ENCODE measurements around the gene DAPK2.

DAPK2 gene

DNA sequence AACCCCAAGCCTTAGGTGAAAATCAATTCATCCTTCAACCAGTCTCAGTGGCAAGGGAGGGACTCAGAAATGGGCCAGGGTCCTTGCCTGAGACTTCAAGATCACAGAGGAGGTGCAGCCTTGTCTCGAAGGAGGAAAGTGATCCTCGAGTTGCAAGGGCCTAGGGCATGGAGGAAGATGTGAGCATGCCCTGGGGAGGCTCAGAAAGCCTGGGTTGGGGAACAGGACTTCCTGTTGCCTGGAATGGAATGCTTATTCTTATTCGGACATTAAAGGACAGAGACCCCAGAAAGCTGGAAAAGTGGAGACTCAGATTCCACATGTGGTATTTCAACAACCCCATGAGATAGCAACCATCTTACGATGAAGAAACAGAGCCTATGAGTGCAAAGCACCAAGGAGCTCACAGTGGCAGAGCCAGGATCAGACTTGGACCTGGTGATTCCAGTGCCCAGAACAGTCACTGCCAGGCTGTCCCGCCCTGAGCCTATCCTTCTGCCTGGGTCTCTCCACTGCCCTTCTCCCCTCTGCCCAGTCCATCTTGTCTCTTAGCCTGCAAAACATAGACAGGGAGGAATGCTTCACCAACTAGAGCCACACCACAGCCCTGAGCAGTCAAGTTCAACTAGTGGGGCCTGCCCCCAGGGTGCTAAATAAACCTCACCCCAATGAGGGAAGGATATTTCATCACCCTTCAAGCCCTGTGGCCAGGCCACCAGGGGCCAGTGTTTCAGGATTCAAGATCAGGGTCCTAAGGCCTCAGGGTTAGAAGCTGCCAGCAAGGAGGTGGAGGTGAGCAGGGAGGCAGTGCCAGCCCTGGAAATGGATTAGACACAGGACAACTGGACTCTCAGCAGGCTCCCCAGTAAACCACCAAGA, 21.9 kb downstream of the DAPK2 start:
- no peak overlapping the region for H3K27ac ChIP-seq (ENCODE audit: low read length)
- ATAC-seq (ENCODE audit: insufficient read depth, low read depth): no peak
- no peak overlapping the region for H3K4me2 ChIP-seq (ENCODE audit: insufficient read depth, low read length)
- no peak overlapping the region for H3K9ac ChIP-seq (ENCODE audit: low read depth, low read length)
- no peaks in the 10 kb centered on the region for H3K79me2 ChIP-seq (ENCODE audit: insufficient read depth, low read length)
- no peaks in the 10 kb centered on the region for H3K36me3 ChIP-seq (ENCODE audit: insufficient read depth, low read length)
- no peaks in the 10 kb centered on the region for H3K27me3 ChIP-seq (ENCODE audit: insufficient read depth, low read length, poor library complexity)
- no peak overlapping the region for H2AFZ ChIP-seq (ENCODE audit: low read depth, low read length)
- H3K9me3 ChIP-seq (ENCODE audit: insufficient read depth, low read length, severe bottlenecking): no peaks in the 10 kb centered on the region
- TF ChIP-seq, protein P1, sequence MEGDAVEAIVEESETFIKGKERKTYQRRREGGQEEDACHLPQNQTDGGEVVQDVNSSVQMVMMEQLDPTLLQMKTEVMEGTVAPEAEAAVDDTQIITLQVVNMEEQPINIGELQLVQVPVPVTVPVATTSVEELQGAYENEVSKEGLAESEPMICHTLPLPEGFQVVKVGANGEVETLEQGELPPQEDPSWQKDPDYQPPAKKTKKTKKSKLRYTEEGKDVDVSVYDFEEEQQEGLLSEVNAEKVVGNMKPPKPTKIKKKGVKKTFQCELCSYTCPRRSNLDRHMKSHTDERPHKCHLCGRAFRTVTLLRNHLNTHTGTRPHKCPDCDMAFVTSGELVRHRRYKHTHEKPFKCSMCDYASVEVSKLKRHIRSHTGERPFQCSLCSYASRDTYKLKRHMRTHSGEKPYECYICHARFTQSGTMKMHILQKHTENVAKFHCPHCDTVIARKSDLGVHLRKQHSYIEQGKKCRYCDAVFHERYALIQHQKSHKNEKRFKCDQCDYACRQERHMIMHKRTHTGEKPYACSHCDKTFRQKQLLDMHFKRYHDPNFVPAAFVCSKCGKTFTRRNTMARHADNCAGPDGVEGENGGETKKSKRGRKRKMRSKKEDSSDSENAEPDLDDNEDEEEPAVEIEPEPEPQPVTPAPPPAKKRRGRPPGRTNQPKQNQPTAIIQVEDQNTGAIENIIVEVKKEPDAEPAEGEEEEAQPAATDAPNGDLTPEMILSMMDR (IDR thresholded peaks at IDR 0.05; ENCODE audit: borderline replicate concordance, extremely low read depth, low read length, poor library complexity, severe bottlenecking): no peak
- TF ChIP-seq EZH2 (IDR thresholded peaks at IDR 0.05; ENCODE audit: borderline replicate concordance, low read depth, low read length, severe bottlenecking): no peak
- DNase-seq: no peak
- no peaks in the 10 kb centered on the region for H4K20me1 ChIP-seq (ENCODE audit: insufficient read depth, low read length)
- no peak overlapping the region for H3K4me3 ChIP-seq (ENCODE audit: low read depth in 1 of 2, low read length in 2 of 2)
- no peaks in the 10 kb centered on the region for H3K4me1 ChIP-seq (ENCODE audit: insufficient read depth, low read length)

GRCh38 chr15:64023220-64023619, 23.1 kb downstream of the DAPK2 start:
- Histone ChIP-seq H3K4me3 (ENCODE audit: low read depth in 1 of 2, low read length in 2 of 2) (no peak overlapping the region), H3K79me2 (ENCODE audit: insufficient read depth, low read length) (no peaks in the 10 kb centered on the region), H3K27me3 (ENCODE audit: insufficient read depth, low read length, poor library complexity) (no peaks in the 10 kb centered on the region), H3K9ac (ENCODE audit: low read depth, low read length) (no peak overlapping the region), H3K36me3 (ENCODE audit: insufficient read depth, low read length) (no peaks in the 10 kb centered on the region), H3K27ac (ENCODE audit: low read length) (no peak overlapping the region), H4K20me1 (ENCODE audit: insufficient read depth, low read length) (no peaks in the 10 kb centered on the region), H3K9me3 (ENCODE audit: insufficient read depth, low read length, severe bottlenecking) (no peaks in the 10 kb centered on the region), H3K4me2 (ENCODE audit: insufficient read depth, low read length) (no peak overlapping the region), H2AFZ (ENCODE audit: low read depth, low read length) (no peak overlapping the region), H3K4me1 (ENCODE audit: insufficient read depth, low read length) (no peaks in the 10 kb centered on the region)
- ATAC-seq (ENCODE audit: insufficient read depth, low read depth): no peak
- no peak for TF ChIP-seq EZH2 (IDR thresholded peaks at IDR 0.05; ENCODE audit: borderline replicate concordance, low read depth, low read length, severe bottlenecking)
- TF ChIP-seq, protein P1 (IDR thresholded peaks at IDR 0.05; ENCODE audit: borderline replicate concordance, extremely low read depth, low read length, poor library complexity, severe bottlenecking): no peak
- no peak for DNase-seq

DNA sequence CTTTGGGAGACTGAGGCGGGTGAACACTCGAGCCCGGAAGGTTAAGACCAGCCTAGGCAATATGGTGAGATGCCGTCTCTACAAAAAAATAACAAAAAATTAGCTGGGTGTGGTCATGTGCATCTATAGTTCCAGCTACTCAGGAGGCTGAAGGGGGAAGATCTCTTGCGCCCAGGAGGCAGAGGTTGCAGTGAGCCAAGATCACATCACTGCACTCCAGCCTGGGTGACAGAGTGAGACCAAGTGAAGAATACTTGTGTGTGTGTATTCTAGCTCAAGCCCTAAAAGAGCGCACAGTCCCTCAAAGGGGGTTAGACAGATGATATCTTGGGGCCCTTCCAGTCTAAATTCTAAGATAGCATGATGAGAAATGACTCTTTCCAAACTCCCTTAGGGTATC, 23.7 kb downstream of the DAPK2 start:
- no peak overlapping the region for H3K9ac ChIP-seq (ENCODE audit: low read depth, low read length)
- H3K79me2 ChIP-seq (ENCODE audit: insufficient read depth, low read length): no peaks in the 10 kb centered on the region
- H3K4me1 ChIP-seq (ENCODE audit: insufficient read depth, low read length): no peaks in the 10 kb centered on the region
- ATAC-seq (ENCODE audit: insufficient read depth, low read depth) (no peak), DNase-seq (no peak)
- no peak overlapping the region for H3K27ac ChIP-seq (ENCODE audit: low read length)
- TF ChIP-seq, protein P1 (IDR thresholded peaks at IDR 0.05; ENCODE audit: borderline replicate concordance, extremely low read depth, low read length, poor library complexity, severe bottlenecking): no peak
- TF ChIP-seq EZH2 (IDR thresholded peaks at IDR 0.05; ENCODE audit: borderline replicate concordance, low read depth, low read length, severe bottlenecking): no peak
- H3K27me3 ChIP-seq (ENCODE audit: insufficient read depth, low read length, poor library complexity): no peaks in the 10 kb centered on the region
- no peaks in the 10 kb centered on the region for H3K9me3 ChIP-seq (ENCODE audit: insufficient read depth, low read length, severe bottlenecking)
- no peak overlapping the region for H3K4me2 ChIP-seq (ENCODE audit: insufficient read depth, low read length)
- no peak overlapping the region for H2AFZ ChIP-seq (ENCODE audit: low read depth, low read length)
- H3K36me3 ChIP-seq (ENCODE audit: insufficient read depth, low read length): no peaks in the 10 kb centered on the region
- H3K4me3 ChIP-seq (ENCODE audit: low read depth in 1 of 2, low read length in 2 of 2): no peak overlapping the region
- H4K20me1 ChIP-seq (ENCODE audit: insufficient read depth, low read length): no peaks in the 10 kb centered on the region
